ENCODE results near the gene RAP2A. TPM values are rescaled to one million over a fixed set of nuclear protein-coding genes. Genes with fewer than 3 reads are reported as not detected.

The RAP2A gene
- total RNA-seq, 1 donor from 2014 or later: 31.3 TPM

- H3K27me3 Mint-ChIP-seq (ENCODE audit: low read depth): no peaks in the 10 kb centered on the region
- no peaks in the 10 kb centered on the region for H3K4me1 Mint-ChIP-seq
- TF ChIP-seq CTCF (IDR thresholded peaks at IDR 0.05; ENCODE audit: unreplicated experiment): no peak
- H3K36me3 Mint-ChIP-seq: no peaks in the 10 kb centered on the region
- peaks cover 12% of the 10 kb centered on the region for H3K9me3 Mint-ChIP-seq
- DNase-seq (ENCODE audit: low spot score in 2 of 2, unreplicated experiment in 2 of 2): no peak
- no peak overlapping the region for H3K4me3 Mint-ChIP-seq
- no peak overlapping the region for H3K27ac Mint-ChIP-seq
Measured at GRCh38 chr13:97408938-97409337, 25.0 kb upstream of the RAP2A start.

GRCh38 chr13:97411984-97412383 is 22.0 kb upstream of the RAP2A start:
- no peak for DNase-seq (ENCODE audit: low spot score in 2 of 2, unreplicated experiment in 2 of 2)
- Mint-ChIP-seq H3K4me1 (no peaks in the 10 kb centered on the region), H3K36me3 (no peaks in the 10 kb centered on the region), H3K4me3 (no peak overlapping the region), H3K27me3 (ENCODE audit: low read depth) (no peaks in the 10 kb centered on the region), H3K9me3 (peaks cover 5% of the 10 kb centered on the region), H3K27ac (no peak overlapping the region)
- no peak for TF ChIP-seq CTCF (IDR thresholded peaks at IDR 0.05; ENCODE audit: unreplicated experiment)

- TF ChIP-seq CTCF (IDR thresholded peaks at IDR 0.05; ENCODE audit: unreplicated experiment): no peak
- H3K4me3 Mint-ChIP-seq: no peak overlapping the region
- H3K36me3 Mint-ChIP-seq: no peaks in the 10 kb centered on the region
- H3K4me1 Mint-ChIP-seq: no peaks in the 10 kb centered on the region
- no peak overlapping the region for H3K27ac Mint-ChIP-seq
- DNase-seq (ENCODE audit: low spot score in 2 of 2, unreplicated experiment in 2 of 2): no peak
- H3K27me3 Mint-ChIP-seq (ENCODE audit: low read depth): no peaks in the 10 kb centered on the region
- H3K9me3 Mint-ChIP-seq: peaks cover 4% of the 10 kb centered on the region
Measured at GRCh38 chr13:97413694-97414093, 20.3 kb upstream of the RAP2A start.

GRCh38 chr13:97414392-97414791 is 19.6 kb upstream of the RAP2A start:
- H3K4me1 Mint-ChIP-seq: no peaks in the 10 kb centered on the region
- TF ChIP-seq CTCF (IDR thresholded peaks at IDR 0.05; ENCODE audit: unreplicated experiment): no peak
- no peaks in the 10 kb centered on the region for H3K36me3 Mint-ChIP-seq
- H3K4me3 Mint-ChIP-seq: no peak overlapping the region
- H3K27me3 Mint-ChIP-seq (ENCODE audit: low read depth): no peaks in the 10 kb centered on the region
- peak overlapping the region; percentile 13 for H3K27ac Mint-ChIP-seq
- DNase-seq (ENCODE audit: low spot score in 2 of 2, unreplicated experiment in 2 of 2): no peak
- H3K9me3 Mint-ChIP-seq: no peaks in the 10 kb centered on the region

- DNase-seq (ENCODE audit: low spot score in 2 of 2, unreplicated experiment in 2 of 2): no peak
- TF ChIP-seq CTCF (IDR thresholded peaks at IDR 0.05; ENCODE audit: unreplicated experiment): no peak
- H3K4me1 Mint-ChIP-seq: no peaks in the 10 kb centered on the region
- no peak overlapping the region for H3K27ac Mint-ChIP-seq
- no peaks in the 10 kb centered on the region for H3K27me3 Mint-ChIP-seq (ENCODE audit: low read depth)
- H3K9me3 Mint-ChIP-seq: no peaks in the 10 kb centered on the region
- no peaks in the 10 kb centered on the region for H3K36me3 Mint-ChIP-seq
- no peak overlapping the region for H3K4me3 Mint-ChIP-seq
Measured at GRCh38 chr13:97417698-97418097, 16.3 kb upstream of the RAP2A start.

Measured in mesothelial cell of epicardium (in vitro differentiated cells).